ENCODE results near the gene STK11.

STK11 gene

GRCh38 chr19:1228161-1228957 lies 22.8 kb downstream of the STK11 start:
- Histone ChIP-seq H3K4me1 (ENCODE audit: control insufficient read depth in 2 of 2, insufficient read depth in 1 of 2, low read depth in 1 of 2, low read length in 2 of 2) (no peaks in the 10 kb centered on the region), H3K4me3 (ENCODE audit: low read length in 2 of 2) (no peak overlapping the region), H3K36me3 (replicated peaks in 1 of 2; ENCODE audit: control insufficient read depth in 2 of 2, insufficient read depth in 2 of 2, low read length in 2 of 2) (peaks cover 27 to 75% of the 10 kb centered on the region in 2 donors), H4K91ac (ENCODE audit: low read depth, low read length, poor library complexity) (peak overlapping the region; percentile 72), H2BK120ac (ENCODE audit: low read depth, low read length) (no peak overlapping the region), H2BK15ac (ENCODE audit: low read length) (no peak overlapping the region), H3K79me1 (ENCODE audit: low read depth, low read length) (peaks cover 29% of the 10 kb centered on the region), H3K4ac (ENCODE audit: low read length) (no peak overlapping the region), H3K23ac (ENCODE audit: low read depth, low read length, poor library complexity) (no peak overlapping the region), H3K4me2 (ENCODE audit: insufficient read depth, low read length, poor library complexity, severe bottlenecking) (no peak overlapping the region), H3K27me3 (ENCODE audit: control insufficient read depth in 3 of 3, insufficient read depth in 3 of 3, low read depth in 1 of 3, low read length in 3 of 3) (no peaks in the 10 kb centered on the region), H3K27ac (replicated peaks; ENCODE audit: low read length) (no peak overlapping the region), H2AFZ (ENCODE audit: low read length) (no peak overlapping the region), H2BK12ac (ENCODE audit: low read length) (no peak overlapping the region), H2AK5ac (ENCODE audit: low read depth, low read length) (no peak overlapping the region), H3K18ac (ENCODE audit: low read length) (no peak overlapping the region), H2BK5ac (ENCODE audit: low read length) (peak overlapping the region; percentile 5), H3K9me3 (replicated peaks in 1 of 2; ENCODE audit: control insufficient read depth in 2 of 2, insufficient read depth in 1 of 2, low read depth in 1 of 2, low read length in 2 of 2) (no peaks in the 10 kb centered on the region), H4K8ac (ENCODE audit: low read depth, low read length) (no peak overlapping the region), H3K14ac (ENCODE audit: low read length) (no peak overlapping the region), H3K9ac (ENCODE audit: low read depth, low read length, poor library complexity) (no peak overlapping the region)
- no peak for DNase-seq (ENCODE audit: low spot score)
- no CpG with 5 or more reads among the region's 100 CpGs for WGBS, 2 donors (ENCODE audit: extremely low coverage in 2 of 2, insufficient read length in 2 of 2, insufficient replicate concordance in 1 of 2)

DNA sequence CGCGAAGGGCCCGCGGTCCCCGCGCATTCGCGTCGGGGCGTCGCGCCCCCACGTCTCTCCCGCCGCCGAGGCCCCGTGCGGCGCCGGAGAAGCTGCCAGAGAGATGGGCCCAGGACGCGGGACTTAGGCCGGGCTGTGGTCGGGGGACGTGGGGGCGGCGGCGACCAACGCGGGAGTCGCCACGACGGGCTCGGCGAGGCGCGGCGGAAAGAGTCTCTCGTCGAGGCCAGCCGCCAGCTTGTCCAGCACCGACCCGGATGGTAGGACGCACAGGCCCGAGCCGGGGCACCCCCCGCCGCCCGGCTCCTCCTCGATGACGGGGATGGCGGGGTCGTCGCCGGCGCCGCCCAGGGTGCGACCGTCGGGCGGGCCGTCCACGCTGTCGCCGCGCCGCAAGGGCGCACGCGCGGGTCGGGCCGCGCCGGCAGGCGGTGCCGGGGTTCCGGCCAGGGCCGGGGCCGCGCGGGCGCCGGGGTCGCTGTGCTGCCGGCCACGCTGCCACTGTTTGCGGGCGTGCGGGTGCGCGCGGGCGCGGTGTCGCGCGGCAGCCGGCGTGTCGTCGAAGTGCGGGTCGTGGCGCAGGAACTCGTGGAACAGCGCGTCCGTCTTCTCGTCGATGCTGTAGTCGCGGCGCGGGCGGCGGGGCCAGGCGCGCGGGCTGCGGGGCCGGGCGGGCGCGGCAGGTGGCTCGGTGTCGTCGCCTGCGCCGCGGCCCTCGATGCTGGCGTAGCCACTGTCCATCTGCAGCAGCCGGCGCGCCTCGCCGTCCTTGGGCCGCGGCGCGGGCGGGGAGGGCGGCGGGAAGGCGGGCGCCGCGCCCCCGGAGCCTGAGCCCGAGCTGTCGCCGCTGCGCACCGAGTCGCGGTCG lies 23.7 kb downstream of the STK11 start:
- no peak overlapping the region for H3K4me3 ChIP-seq (ENCODE audit: low read length in 2 of 2)
- no peak overlapping the region for H2AFZ ChIP-seq (ENCODE audit: low read length)
- no peak overlapping the region for H2BK12ac ChIP-seq (ENCODE audit: low read length)
- no peak overlapping the region for H2BK5ac ChIP-seq (ENCODE audit: low read length)
- H3K27ac ChIP-seq (replicated peaks; ENCODE audit: low read length), result no peak overlapping the region
- no peak overlapping the region for H3K4me2 ChIP-seq (ENCODE audit: insufficient read depth, low read length, poor library complexity, severe bottlenecking)
- no peak overlapping the region for H2AK5ac ChIP-seq (ENCODE audit: low read depth, low read length)
- no peak overlapping the region for H3K18ac ChIP-seq (ENCODE audit: low read length)
- H3K79me1 ChIP-seq (ENCODE audit: low read depth, low read length), result peaks cover 22% of the 10 kb centered on the region
- H3K9ac ChIP-seq (ENCODE audit: low read depth, low read length, poor library complexity), result no peak overlapping the region
- H2BK120ac ChIP-seq (ENCODE audit: low read depth, low read length), result no peak overlapping the region
- no peaks in the 10 kb centered on the region for H3K4me1 ChIP-seq (ENCODE audit: control insufficient read depth in 2 of 2, insufficient read depth in 1 of 2, low read depth in 1 of 2, low read length in 2 of 2)
- DNase-seq (ENCODE audit: low spot score), result no peak
- no peak overlapping the region for H3K4ac ChIP-seq (ENCODE audit: low read length)
- H3K9me3 ChIP-seq (replicated peaks in 1 of 2; ENCODE audit: control insufficient read depth in 2 of 2, insufficient read depth in 1 of 2, low read depth in 1 of 2, low read length in 2 of 2), result no peaks in the 10 kb centered on the region
- H3K14ac ChIP-seq (ENCODE audit: low read length), result no peak overlapping the region
- no peak overlapping the region for H4K91ac ChIP-seq (ENCODE audit: low read depth, low read length, poor library complexity)
- no peak overlapping the region for H3K23ac ChIP-seq (ENCODE audit: low read depth, low read length, poor library complexity)
- H3K27me3 ChIP-seq (ENCODE audit: control insufficient read depth in 3 of 3, insufficient read depth in 3 of 3, low read depth in 1 of 3, low read length in 3 of 3), result no peaks in the 10 kb centered on the region
- no peak overlapping the region for H4K8ac ChIP-seq (ENCODE audit: low read depth, low read length)
- no CpG with 5 or more reads among the region's 158 CpGs for WGBS, 2 donors (ENCODE audit: extremely low coverage in 2 of 2, insufficient read length in 2 of 2, insufficient replicate concordance in 1 of 2)
- H3K36me3 ChIP-seq (replicated peaks in 1 of 2; ENCODE audit: control insufficient read depth in 2 of 2, insufficient read depth in 2 of 2, low read length in 2 of 2), result peaks cover 35 to 75% of the 10 kb centered on the region in 2 donors
- no peak overlapping the region for H2BK15ac ChIP-seq (ENCODE audit: low read length)

- Histone ChIP-seq H3K4me1 (ENCODE audit: control insufficient read depth in 2 of 2, insufficient read depth in 1 of 2, low read depth in 1 of 2, low read length in 2 of 2) (no peaks in the 10 kb centered on the region), H3K9ac (ENCODE audit: low read depth, low read length, poor library complexity) (no peak overlapping the region), H2BK120ac (ENCODE audit: low read depth, low read length) (no peak overlapping the region), H2AFZ (ENCODE audit: low read length) (no peak overlapping the region), H3K9me3 (replicated peaks in 1 of 2; ENCODE audit: control insufficient read depth in 2 of 2, insufficient read depth in 1 of 2, low read depth in 1 of 2, low read length in 2 of 2) (no peaks in the 10 kb centered on the region), H4K91ac (ENCODE audit: low read depth, low read length, poor library complexity) (no peak overlapping the region), H3K27ac (replicated peaks; ENCODE audit: low read length) (no peak overlapping the region), H2AK5ac (ENCODE audit: low read depth, low read length) (no peak overlapping the region), H3K27me3 (ENCODE audit: control insufficient read depth in 3 of 3, insufficient read depth in 3 of 3, low read depth in 1 of 3, low read length in 3 of 3) (no peaks in the 10 kb centered on the region), H2BK12ac (ENCODE audit: low read length) (no peak overlapping the region), H3K79me1 (ENCODE audit: low read depth, low read length) (peaks cover 23% of the 10 kb centered on the region), H4K8ac (ENCODE audit: low read depth, low read length) (no peak overlapping the region), H2BK5ac (ENCODE audit: low read length) (no peak overlapping the region), H3K4ac (ENCODE audit: low read length) (no peak overlapping the region), H3K23ac (ENCODE audit: low read depth, low read length, poor library complexity) (no peak overlapping the region), H3K18ac (ENCODE audit: low read length) (no peak overlapping the region), H3K36me3 (replicated peaks in 1 of 2; ENCODE audit: control insufficient read depth in 2 of 2, insufficient read depth in 2 of 2, low read length in 2 of 2) (peaks cover 42 to 75% of the 10 kb centered on the region in 2 donors), H2BK15ac (ENCODE audit: low read length) (no peak overlapping the region), H3K14ac (ENCODE audit: low read length) (no peak overlapping the region), H3K4me3 (ENCODE audit: low read length in 2 of 2) (no peak overlapping the region), H3K4me2 (ENCODE audit: insufficient read depth, low read length, poor library complexity, severe bottlenecking) (no peak overlapping the region)
- DNase-seq (ENCODE audit: low spot score), result no peak
- WGBS, 2 donors (ENCODE audit: extremely low coverage in 2 of 2, insufficient read length in 2 of 2, insufficient replicate concordance in 1 of 2), result no CpG with 5 or more reads among the region's 61 CpGs
These were observed 24.6 kb downstream of the STK11 start for GRCh38 chr19:1229924-1230782.

Data from neuronal stem cell (in vitro differentiated cells).